Measurements from ENCODE around the gene MPRIP.

The MPRIP gene

DNA sequence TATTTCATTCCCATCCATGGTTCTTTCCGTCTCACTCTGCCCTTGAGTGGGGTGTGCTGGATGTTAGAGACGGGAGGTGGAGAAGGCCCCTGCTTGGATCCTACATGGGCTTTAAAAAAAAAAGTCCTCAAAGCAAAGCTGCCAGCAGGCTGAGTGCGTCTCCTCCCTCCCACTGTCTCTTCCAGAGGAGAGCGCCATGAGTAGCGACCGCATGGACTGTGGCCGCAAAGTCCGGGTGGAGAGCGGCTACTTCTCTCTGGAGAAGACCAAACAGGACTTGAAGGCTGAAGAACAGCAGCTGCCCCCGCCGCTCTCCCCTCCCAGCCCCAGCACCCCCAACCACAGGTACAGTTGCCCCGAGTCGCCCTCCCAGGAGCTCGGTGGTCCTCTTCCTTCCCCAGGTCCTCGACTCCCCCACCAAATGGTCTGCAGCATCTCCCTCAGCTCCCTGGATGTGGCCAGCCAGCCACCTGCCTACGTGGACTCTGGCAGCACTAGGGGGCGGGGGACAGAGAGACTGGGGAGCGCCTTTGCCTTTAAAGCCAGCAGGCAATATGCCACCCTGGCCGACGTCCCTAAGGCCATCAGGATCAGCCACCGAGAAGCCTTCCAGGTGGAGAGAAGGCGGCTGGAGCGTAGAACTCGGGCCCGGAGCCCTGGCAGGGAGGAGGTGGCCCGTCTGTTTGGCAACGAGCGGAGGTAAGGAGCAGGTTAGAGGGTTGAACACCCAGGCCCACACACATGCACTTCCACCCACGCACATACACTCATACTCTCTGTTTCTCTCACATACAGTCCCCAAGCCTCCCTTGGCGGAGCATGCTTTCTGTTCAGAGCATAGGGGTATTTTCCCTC lies 95.7 kb downstream of the MPRIP start:
- H3K4me3 ChIP-seq (ENCODE audit: low read length): no peak overlapping the region
- DNase-seq (ENCODE audit: low read depth): no peak
- TF ChIP-seq, protein P1, sequence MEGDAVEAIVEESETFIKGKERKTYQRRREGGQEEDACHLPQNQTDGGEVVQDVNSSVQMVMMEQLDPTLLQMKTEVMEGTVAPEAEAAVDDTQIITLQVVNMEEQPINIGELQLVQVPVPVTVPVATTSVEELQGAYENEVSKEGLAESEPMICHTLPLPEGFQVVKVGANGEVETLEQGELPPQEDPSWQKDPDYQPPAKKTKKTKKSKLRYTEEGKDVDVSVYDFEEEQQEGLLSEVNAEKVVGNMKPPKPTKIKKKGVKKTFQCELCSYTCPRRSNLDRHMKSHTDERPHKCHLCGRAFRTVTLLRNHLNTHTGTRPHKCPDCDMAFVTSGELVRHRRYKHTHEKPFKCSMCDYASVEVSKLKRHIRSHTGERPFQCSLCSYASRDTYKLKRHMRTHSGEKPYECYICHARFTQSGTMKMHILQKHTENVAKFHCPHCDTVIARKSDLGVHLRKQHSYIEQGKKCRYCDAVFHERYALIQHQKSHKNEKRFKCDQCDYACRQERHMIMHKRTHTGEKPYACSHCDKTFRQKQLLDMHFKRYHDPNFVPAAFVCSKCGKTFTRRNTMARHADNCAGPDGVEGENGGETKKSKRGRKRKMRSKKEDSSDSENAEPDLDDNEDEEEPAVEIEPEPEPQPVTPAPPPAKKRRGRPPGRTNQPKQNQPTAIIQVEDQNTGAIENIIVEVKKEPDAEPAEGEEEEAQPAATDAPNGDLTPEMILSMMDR (conservative IDR thresholded peaks at IDR 0.05; ENCODE audit: low read length): no peak

- no peak overlapping the region for H3K4me3 ChIP-seq (ENCODE audit: low read length)
- DNase-seq (ENCODE audit: low read depth): no peak
- TF ChIP-seq, protein P1 (conservative IDR thresholded peaks at IDR 0.05; ENCODE audit: low read length): no peak
Measured at GRCh38 chr17:17139972-17140589, 97.8 kb downstream of the MPRIP start.

DNA sequence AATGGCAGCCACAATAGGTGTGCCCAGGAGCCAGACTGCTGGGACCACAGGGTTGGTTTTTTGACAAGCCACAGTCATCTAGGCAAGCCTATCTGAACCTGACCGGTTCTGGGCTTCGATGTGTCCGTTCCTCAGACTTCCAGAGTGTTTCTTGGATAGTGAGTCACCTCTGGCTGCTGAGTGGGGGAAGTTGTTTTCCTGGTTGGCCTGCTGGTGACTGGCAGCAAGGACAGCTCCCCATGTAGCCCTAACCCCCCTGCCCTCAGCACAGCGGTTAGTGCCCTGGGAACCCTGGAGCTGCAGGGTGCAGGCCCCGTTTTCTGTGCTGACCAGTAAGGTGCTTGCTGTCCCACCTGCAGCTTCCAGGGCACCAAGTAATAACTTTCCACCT lies 98.3 kb downstream of the MPRIP start:
- H3K4me3 ChIP-seq (ENCODE audit: low read length): no peak overlapping the region
- TF ChIP-seq, protein P1 (conservative IDR thresholded peaks at IDR 0.05; ENCODE audit: low read length): peak; percentile 22; the same call in 1 of the 2 replicates
- DNase-seq (ENCODE audit: low read depth): peak; percentile 59

DNA sequence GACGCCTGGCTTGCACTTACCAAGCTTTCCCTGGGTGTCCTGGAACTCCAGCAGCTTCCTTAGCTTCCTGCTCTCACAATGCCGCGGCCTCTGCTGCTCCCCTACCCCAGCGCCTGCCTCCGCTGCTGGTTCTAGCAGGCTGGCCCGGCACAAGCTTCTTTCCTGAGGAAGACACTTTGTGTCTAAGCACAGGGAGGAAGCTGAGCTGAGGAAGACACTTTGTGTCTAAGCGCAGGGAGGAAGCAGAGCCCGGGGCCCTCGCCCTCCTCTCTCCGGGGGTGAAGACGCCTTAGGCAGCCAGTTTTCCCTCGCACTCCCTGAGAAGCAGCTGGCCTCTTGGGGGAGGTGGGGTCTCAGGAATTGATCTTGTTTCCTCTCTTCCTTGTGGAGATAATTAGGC lies 99.0 kb downstream of the MPRIP start:
- no peak overlapping the region for H3K4me3 ChIP-seq (ENCODE audit: low read length)
- TF ChIP-seq, protein P1 (conservative IDR thresholded peaks at IDR 0.05; ENCODE audit: low read length): no peak
- DNase-seq (ENCODE audit: low read depth): no peak

DNA sequence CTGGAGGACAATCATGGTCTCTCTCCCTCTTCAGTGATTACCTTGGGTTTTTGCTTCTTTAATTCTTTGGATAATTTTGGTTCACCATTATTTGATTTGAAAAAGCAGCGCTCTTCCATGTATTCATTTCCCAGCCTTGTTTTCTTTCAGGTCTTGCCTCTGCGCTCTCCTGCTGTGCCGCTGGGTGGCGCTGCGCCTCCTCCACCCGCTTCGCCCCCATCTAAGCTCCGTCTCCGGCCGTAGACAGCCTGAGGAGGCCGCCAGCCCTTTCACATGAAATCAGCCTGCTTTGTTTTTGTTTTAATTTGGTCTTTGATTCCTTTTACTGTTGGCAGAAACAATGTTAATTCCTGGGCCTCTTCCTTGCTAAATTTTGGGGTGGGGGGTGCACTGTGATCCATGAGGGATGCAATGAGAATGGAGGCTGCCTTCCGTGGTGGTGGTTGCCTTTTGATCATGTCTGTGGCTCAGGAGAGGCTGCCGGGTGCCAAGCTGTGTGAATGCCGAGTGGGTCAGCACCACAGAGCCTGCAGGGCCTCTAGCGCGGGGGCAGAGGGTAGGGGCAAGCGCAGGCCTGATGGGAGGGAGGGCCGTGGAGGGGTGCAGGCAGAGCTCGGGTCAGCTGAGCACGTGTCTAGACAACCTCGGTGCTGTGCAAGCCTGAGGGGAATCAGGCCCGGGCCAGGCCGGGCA lies 99.7 kb downstream of the MPRIP start:
- peak; percentile 52 for DNase-seq (ENCODE audit: low read depth)
- TF ChIP-seq, protein P1 (conservative IDR thresholded peaks at IDR 0.05; ENCODE audit: low read length): peak; percentile 79
- no peak overlapping the region for H3K4me3 ChIP-seq (ENCODE audit: low read length)

GRCh38 chr17:17142556-17142955 lies 100.3 kb downstream of the MPRIP start:
- no peak for DNase-seq (ENCODE audit: low read depth)
- TF ChIP-seq, protein P1 (conservative IDR thresholded peaks at IDR 0.05; ENCODE audit: low read length): no peak
- no peak overlapping the region for H3K4me3 ChIP-seq (ENCODE audit: low read length)

All from AG10803 (cell line).